H1 (cell line): Measurements from ENCODE around the gene GPR160. TPM values are rescaled to one million over a fixed set of nuclear protein-coding genes. Genes with fewer than 3 reads are reported as not detected.

Source experiments
- ASH2L ChIP-seq: fragments of 200-600, 300-600 bp; sonication (generic); IDR thresholded peaks from one replicate; pipeline ENCODE4 v1.7.1; 2017; ENCODE audit warnings: low read length
- CEBPB ChIP-seq: IDR thresholded peaks from 2 replicates; pipeline ENCODE4 v1.6.1; 2012; ENCODE audit warnings: low read depth, low read length
- EP300 ChIP-seq, 2 experiments: IDR thresholded peaks; 1 replicate in 1 of 2; 2 replicates in 1 of 2; pipeline ENCODE4 v1.6.1; 2011 to 2012; ENCODE audit warnings: low read depth in 2 of 2, low read length in 2 of 2, mild to moderate bottlenecking in 2 of 2, borderline replicate concordance in 1 of 2, inconsistent platforms in 1 of 2, moderate library complexity in 1 of 2
- EZH2 ChIP-seq: fragments of 200-600 bp; sonication (generic); IDR thresholded peaks from 2 replicates; pipeline ENCODE4 v1.7.1; 2012; ENCODE audit warnings: low read depth, mild to moderate bottlenecking, moderate library complexity, low read length, inconsistent platforms; ENCODE audit not compliant: severe bottlenecking
- GABPA ChIP-seq: IDR thresholded peaks from 2 replicates; pipeline ENCODE4 v1.6.1; 2011; ENCODE audit warnings: mild to moderate bottlenecking, low read length, moderate library complexity, borderline replicate concordance; ENCODE audit not compliant: insufficient read depth
- NRF1 ChIP-seq: IDR thresholded peaks from 2 replicates; pipeline ENCODE4 v1.6.1; 2011; ENCODE audit warnings: mild to moderate bottlenecking, low read depth, low read length, improper control_type of control experiment
- RAD21 ChIP-seq, 2 experiments: IDR thresholded peaks in 1 of 2; conservative IDR thresholded peaks in 1 of 2; 2 replicates each; pipeline ENCODE4 v1.6.1; 2011; ENCODE audit warnings: low read depth in 2 of 2, low read length in 2 of 2, improper control_type of control experiment in 1 of 2, inconsistent platforms in 1 of 2, mild to moderate bottlenecking in 1 of 2, moderate library complexity in 1 of 2
- RBBP5 ChIP-seq: IDR thresholded peaks from 2 replicates; pipeline ENCODE4 v1.7.1; 2012; ENCODE audit warnings: low read depth, mild to moderate bottlenecking, inconsistent platforms, low read length, moderate library complexity, borderline replicate concordance
- SAP30 ChIP-seq: fragments of 300-600 bp; sonication (generic); IDR thresholded peaks from 2 replicates; pipeline ENCODE4 v1.7.1; 2012; ENCODE audit warnings: low read length, moderate library complexity, mild to moderate bottlenecking, inconsistent platforms; ENCODE audit not compliant: insufficient read depth, insufficient replicate concordance
- SIN3A ChIP-seq, 2 experiments: IDR thresholded peaks in 1 of 2; conservative IDR thresholded peaks in 1 of 2; 2 replicates each; pipeline ENCODE4 v1.6.1; 2011 to 2012; ENCODE audit warnings: low read length in 2 of 2, improper control_type of control experiment in 1 of 2, low read depth in 1 of 2, mild to moderate bottlenecking in 1 of 2
- SIRT6 ChIP-seq: IDR thresholded peaks from one replicate; pipeline ENCODE4 v1.7.1; 2012; ENCODE audit warnings: low read length, inconsistent platforms
- SP1 ChIP-seq: IDR thresholded peaks from 2 replicates; pipeline ENCODE4 v1.6.1; 2011; ENCODE audit warnings: low read depth, low read length
- SP2 ChIP-seq: IDR thresholded peaks from 2 replicates; pipeline ENCODE4 v1.6.1; 2012; ENCODE audit warnings: mild to moderate bottlenecking, low read length, inconsistent platforms
- SP4 ChIP-seq: IDR thresholded peaks from 2 replicates; pipeline ENCODE4 v1.6.1; 2012; ENCODE audit warnings: low read length, inconsistent platforms
- TAF7 ChIP-seq: optimal IDR thresholded peaks from 2 replicates; pipeline ENCODE3; 2011; ENCODE audit warnings: low read depth, mild to moderate bottlenecking, inconsistent platforms, low read length, moderate library complexity, borderline replicate concordance
- polyA plus RNA-seq, 7 experiments: library from polyadenylated mRNA; depleted of rRNA in 3 of 7; stranded (reverse) in 5 of 7; unstranded in 2 of 7; fragments of >200 nt in 5 of 7; fragments of 200-250 nt in 2 of 7; gene quantifications; 1 replicate in 5 of 7; 2 replicates in 1 of 7; 4 replicates in 1 of 7; pipeline versions ENCODE4 v1.2.1 to v1.2.3, GENCODE V29; 2011 to 2013; ENCODE audit warnings: missing spikeins in 2 of 7, mixed read lengths in 2 of 7
- total RNA-seq: library from RNA; stranded (reverse); fragmentation: NEBNext Ultra II Directional; extraction: Animal tissue kit (Norgen Biotek cat#: 25700); gene quantifications from 2 replicates; pipeline ENCODE4 v1.2.1, GENCODE V29; 2021
- TF ChIP-seq, protein P1 (sequence below): IDR thresholded peaks from 2 replicates; pipeline ENCODE4 v1.6.1; 2011; ENCODE audit warnings: low read depth, mild to moderate bottlenecking, low read length; ENCODE audit not compliant: insufficient read depth
- TF ChIP-seq, protein P2 (sequence below): IDR thresholded peaks from 2 replicates; pipeline ENCODE4 v1.6.1; 2012; ENCODE audit warnings: inconsistent platforms
- TF ChIP-seq, protein P3 (sequence below): IDR thresholded peaks from 2 replicates; pipeline ENCODE4 v1.6.1; 2012; ENCODE audit warnings: inconsistent platforms

GPR160 gene
- total and polyA plus RNA-seq, 2 of the 8 experiments (the other 6 are each of a cell fraction or from before 2014, with no cell fraction given), result 14.3 to 16.6 TPM

DNA sequence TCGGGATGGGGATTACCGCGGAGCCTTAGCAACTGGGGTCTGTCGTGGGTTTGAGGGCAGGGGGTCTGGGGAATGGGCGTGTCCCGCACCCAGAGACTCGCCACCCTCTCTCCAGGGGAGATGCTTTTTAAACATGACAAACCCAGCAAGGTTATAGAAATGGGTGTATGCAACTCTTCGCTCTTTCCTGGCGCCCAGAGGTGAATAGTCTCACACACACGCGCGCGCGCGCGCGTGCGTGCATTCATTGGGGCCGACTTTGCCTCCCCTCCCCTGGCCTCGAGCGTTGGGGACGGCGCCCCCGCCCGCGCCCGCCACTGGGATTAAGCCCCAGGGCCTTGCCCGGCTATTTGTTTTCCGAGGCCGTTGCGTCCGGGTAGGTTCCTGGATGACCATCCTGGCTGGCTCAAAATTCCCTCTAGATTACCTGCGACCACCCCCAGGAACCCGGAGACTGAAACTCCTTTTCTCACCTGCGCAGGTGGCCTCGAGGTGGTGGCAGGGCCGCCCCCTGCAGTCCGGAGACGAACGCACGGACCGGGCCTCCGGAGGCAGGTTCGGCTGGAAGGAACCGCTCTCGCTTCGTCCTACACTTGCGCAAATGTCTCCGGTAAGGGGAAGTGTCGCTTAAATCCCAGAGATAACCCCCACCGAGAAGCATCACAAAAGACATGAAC, 777 bp downstream of the GPR160 start (continued):
- TF ChIP-seq RAD21 (IDR thresholded peaks at IDR 0.05 in 1 of 2, conservative IDR thresholded peaks at IDR 0.05 in 1 of 2; ENCODE audit: low read depth in 2 of 2, low read length in 2 of 2), result peak; percentile 17; a peak in 1 of 4 replicates
- no peak for TF ChIP-seq SP1
- TF ChIP-seq, protein P1, sequence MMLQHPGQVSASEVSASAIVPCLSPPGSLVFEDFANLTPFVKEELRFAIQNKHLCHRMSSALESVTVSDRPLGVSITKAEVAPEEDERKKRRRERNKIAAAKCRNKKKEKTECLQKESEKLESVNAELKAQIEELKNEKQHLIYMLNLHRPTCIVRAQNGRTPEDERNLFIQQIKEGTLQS, result no peak
- peak; percentile 58 for TF ChIP-seq TAF7
- TF ChIP-seq, protein P2, sequence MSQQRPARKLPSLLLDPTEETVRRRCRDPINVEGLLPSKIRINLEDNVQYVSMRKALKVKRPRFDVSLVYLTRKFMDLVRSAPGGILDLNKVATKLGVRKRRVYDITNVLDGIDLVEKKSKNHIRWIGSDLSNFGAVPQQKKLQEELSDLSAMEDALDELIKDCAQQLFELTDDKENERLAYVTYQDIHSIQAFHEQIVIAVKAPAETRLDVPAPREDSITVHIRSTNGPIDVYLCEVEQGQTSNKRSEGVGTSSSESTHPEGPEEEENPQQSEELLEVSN, result peak; percentile 72
- TF ChIP-seq GABPA, result no peak
- TF ChIP-seq SP2, result no peak
- TF ChIP-seq SIN3A (conservative IDR thresholded peaks at IDR 0.05 in 1 of 2, IDR thresholded peaks at IDR 0.05 in 1 of 2; ENCODE audit: low read depth in 1 of 2, low read length in 2 of 2), result peak in 1 of 2 experiments; percentile 38; a peak in 1 of 4 replicates
- no peak for TF ChIP-seq EP300 (IDR thresholded peaks at IDR 0.05; ENCODE audit: borderline replicate concordance in 1 of 2, low read depth in 2 of 2, low read length in 2 of 2)
- peak; percentile 87 for TF ChIP-seq CEBPB
- no peak for TF ChIP-seq SAP30
- TF ChIP-seq ASH2L, result peak; percentile 77
- no peak for TF ChIP-seq SP4
- TF ChIP-seq RBBP5, result no peak; the same call in 1 of the 2 replicates
- TF ChIP-seq SIRT6, result no peak
- no peak for TF ChIP-seq EZH2
- TF ChIP-seq, protein P3, sequence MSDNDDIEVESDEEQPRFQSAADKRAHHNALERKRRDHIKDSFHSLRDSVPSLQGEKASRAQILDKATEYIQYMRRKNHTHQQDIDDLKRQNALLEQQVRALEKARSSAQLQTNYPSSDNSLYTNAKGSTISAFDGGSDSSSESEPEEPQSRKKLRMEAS, result peak; percentile 81
- no peak for TF ChIP-seq NRF1
